SU-DHL-6 (cell line): Measurements from ENCODE around the gene AOC2.

Experiments
- H2AFZ ChIP-seq: fragments of 200-600 bp; sonication (generic); 2 replicates; pipeline ENCODE4 v1.6.1; 2014; ENCODE audit warnings: low read depth, mild to moderate bottlenecking, moderate library complexity, mixed read lengths, antibody characterized with exemption, low read length; ENCODE audit not compliant: severe bottlenecking
- H3F3A ChIP-seq: fragments of 200-600 bp; shearing (Covaris generic); 2 replicates; pipeline ENCODE4 v1.6.0; 2016; ENCODE audit warnings: antibody characterized with exemption, mild to moderate bottlenecking; ENCODE audit not compliant: insufficient read depth
- H3K27ac ChIP-seq: fragments of 200-600 bp; sonication (generic); 2 replicates; pipeline ENCODE4 v1.5.1; 2016; ENCODE audit warnings: low read depth, mild to moderate bottlenecking, low read length, moderate library complexity, mixed read lengths
- H3K27me3 ChIP-seq: fragments of 200-600 bp; sonication (generic), shearing (Covaris generic); 2 replicates; pipeline ENCODE4 v1.6.0; 2014; ENCODE audit warnings: mild to moderate bottlenecking, low read length
- H3K36me3 ChIP-seq: fragments of 200-600 bp; sonication (generic); 2 replicates; pipeline ENCODE4 v1.6.1; 2014; ENCODE audit warnings: mild to moderate bottlenecking, low read length, mixed read lengths
- H3K4me2 ChIP-seq: fragments of 300-600, 200-600 bp; shearing (Covaris generic), sonication (generic); 2 replicates; pipeline ENCODE4 v1.6.0; 2014; ENCODE audit warnings: low read length, low read depth, mild to moderate bottlenecking; ENCODE audit not compliant: poor library complexity, severe bottlenecking
- H3K4me3 ChIP-seq: fragments of 200-600 bp; sonication (generic); 2 replicates; pipeline ENCODE4 v1.5.1; 2014; ENCODE audit warnings: antibody characterized with exemption, low read length, mild to moderate bottlenecking, mixed read lengths; ENCODE audit not compliant: insufficient read depth, poor library complexity, severe bottlenecking
- H3K79me2 ChIP-seq: fragments of 200-600 bp; sonication (generic); 2 replicates; pipeline ENCODE4 v1.6.1; 2014; ENCODE audit warnings: mild to moderate bottlenecking, low read length, moderate library complexity; ENCODE audit not compliant: insufficient read depth
- H3K9ac ChIP-seq: fragments of 200-600 bp; sonication (generic); 2 replicates; pipeline ENCODE4 v1.7.0; 2014; ENCODE audit warnings: mild to moderate bottlenecking, low read length
- H3K9me2 ChIP-seq: fragments of 200-600 bp; sonication (generic); replicated peaks from 2 replicates; pipeline ENCODE4 v1.6.1; 2014; ENCODE audit warnings: low read length; ENCODE audit not compliant: insufficient read depth
- H3K9me3 ChIP-seq: fragments of 200-600 bp; sonication (generic); 2 replicates; pipeline ENCODE4 v1.6.1; 2014; ENCODE audit warnings: low read length, mixed read lengths; ENCODE audit not compliant: insufficient read depth
- H4K20me1 ChIP-seq: fragments of 200-600 bp; sonication (generic); 2 replicates; pipeline ENCODE4 v1.6.1; 2014; ENCODE audit warnings: low read depth, mild to moderate bottlenecking, antibody characterized with exemption, low read length, moderate library complexity, mixed read lengths
- EZH2phosphoT487 ChIP-seq: fragments of 200-600 bp; sonication (generic), shearing (Covaris generic); conservative IDR thresholded peaks from 2 replicates; pipeline ENCODE4 v1.6.1; 2018; ENCODE audit warnings: mild to moderate bottlenecking, antibody characterized with exemption, low read length, moderate library complexity, mixed read lengths
- TF ChIP-seq, protein P1 (sequence below): fragments of 200-600 bp; sonication (generic); IDR thresholded peaks from one replicate; pipeline ENCODE4 v1.5.1; 2017; ENCODE audit warnings: antibody characterized with exemption, mild to moderate bottlenecking, low read length, moderate library complexity; ENCODE audit not compliant: insufficient read depth, poor library complexity, severe bottlenecking

Gene AOC2

DNA sequence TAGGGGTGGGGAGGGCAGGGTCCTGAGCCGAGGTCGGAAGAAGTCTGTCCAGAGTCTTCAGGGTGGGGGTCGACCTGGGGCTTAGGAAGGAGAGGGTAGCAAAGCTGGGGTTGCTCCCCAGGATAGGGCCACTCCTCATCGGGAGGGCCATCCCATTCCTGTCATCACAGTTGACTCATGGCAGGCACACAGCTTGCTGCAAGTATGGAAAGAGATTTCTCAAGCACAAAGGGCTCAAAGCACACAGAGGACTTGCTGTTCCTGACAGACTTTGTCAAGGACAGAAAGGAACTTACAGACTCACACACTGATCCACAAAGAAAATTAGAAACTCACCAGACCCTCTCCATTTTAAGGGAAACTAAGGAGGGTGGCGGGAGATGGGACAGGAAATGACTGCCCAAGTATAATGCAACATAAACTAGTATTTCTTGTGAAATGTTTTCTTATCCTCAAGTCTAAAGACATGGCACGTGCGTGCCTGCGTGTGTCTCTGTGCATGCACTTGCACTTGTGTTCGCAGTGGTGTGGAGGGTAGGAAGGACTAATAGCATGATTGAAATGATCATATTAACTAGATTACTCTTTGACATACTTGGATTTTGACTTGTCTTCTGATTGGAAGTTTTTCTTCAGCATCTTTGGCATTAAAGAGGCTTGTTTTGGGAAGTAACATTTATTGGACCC lies 2.4 kb downstream of the AOC2 start:
- H3K4me2 ChIP-seq = no peak overlapping the region
- peaks cover 4% of the 10 kb centered on the region; the same call in 1 of the 2 replicates for H3K36me3 ChIP-seq
- no peaks in the 10 kb centered on the region for H4K20me1 ChIP-seq
- no peaks in the 10 kb centered on the region for H3K27me3 ChIP-seq
- no peak overlapping the region for H3K27ac ChIP-seq
- no peaks in the 10 kb centered on the region for H3F3A ChIP-seq
- H3K4me3 ChIP-seq = no peak overlapping the region
- no peaks in the 10 kb centered on the region for H3K9me3 ChIP-seq
- H3K9ac ChIP-seq = no peak overlapping the region
- no peaks in the 10 kb centered on the region for H3K9me2 ChIP-seq
- TF ChIP-seq, protein P1, sequence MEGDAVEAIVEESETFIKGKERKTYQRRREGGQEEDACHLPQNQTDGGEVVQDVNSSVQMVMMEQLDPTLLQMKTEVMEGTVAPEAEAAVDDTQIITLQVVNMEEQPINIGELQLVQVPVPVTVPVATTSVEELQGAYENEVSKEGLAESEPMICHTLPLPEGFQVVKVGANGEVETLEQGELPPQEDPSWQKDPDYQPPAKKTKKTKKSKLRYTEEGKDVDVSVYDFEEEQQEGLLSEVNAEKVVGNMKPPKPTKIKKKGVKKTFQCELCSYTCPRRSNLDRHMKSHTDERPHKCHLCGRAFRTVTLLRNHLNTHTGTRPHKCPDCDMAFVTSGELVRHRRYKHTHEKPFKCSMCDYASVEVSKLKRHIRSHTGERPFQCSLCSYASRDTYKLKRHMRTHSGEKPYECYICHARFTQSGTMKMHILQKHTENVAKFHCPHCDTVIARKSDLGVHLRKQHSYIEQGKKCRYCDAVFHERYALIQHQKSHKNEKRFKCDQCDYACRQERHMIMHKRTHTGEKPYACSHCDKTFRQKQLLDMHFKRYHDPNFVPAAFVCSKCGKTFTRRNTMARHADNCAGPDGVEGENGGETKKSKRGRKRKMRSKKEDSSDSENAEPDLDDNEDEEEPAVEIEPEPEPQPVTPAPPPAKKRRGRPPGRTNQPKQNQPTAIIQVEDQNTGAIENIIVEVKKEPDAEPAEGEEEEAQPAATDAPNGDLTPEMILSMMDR = no peak
- H2AFZ ChIP-seq = no peak overlapping the region
- no peaks in the 10 kb centered on the region for H3K79me2 ChIP-seq

DNA sequence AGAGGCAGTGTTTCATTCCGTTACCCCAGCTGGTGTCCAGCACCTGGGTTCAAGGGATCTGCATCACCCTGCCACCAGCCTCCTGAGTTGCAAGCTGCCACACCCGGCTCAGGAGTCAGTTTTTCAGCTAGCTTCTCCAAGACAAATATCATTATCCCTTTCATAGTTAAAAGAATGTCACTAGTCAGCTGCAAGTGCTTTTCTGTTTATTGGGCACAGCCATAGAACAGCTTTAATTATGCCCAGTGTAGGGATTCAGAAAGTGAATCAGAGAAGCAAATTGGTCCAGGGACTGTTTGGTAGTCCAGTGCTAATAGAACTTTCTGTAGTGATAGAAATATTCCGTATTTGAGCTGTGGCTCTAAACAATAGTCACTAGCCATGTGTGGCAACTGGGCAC lies 3.7 kb downstream of the AOC2 start:
- no peak overlapping the region for H3K9ac ChIP-seq
- H2AFZ ChIP-seq = no peak overlapping the region
- H3K4me3 ChIP-seq = no peak overlapping the region
- H3K79me2 ChIP-seq = no peaks in the 10 kb centered on the region
- H3K27ac ChIP-seq = no peak overlapping the region
- no peaks in the 10 kb centered on the region for H3K27me3 ChIP-seq
- no peaks in the 10 kb centered on the region for H3K9me3 ChIP-seq
- no peak for TF ChIP-seq EZH2phosphoT487
- H3K36me3 ChIP-seq = peaks cover 4% of the 10 kb centered on the region; the same call in 1 of the 2 replicates
- no peaks in the 10 kb centered on the region for H3F3A ChIP-seq
- H4K20me1 ChIP-seq = no peaks in the 10 kb centered on the region
- no peaks in the 10 kb centered on the region for H3K9me2 ChIP-seq
- no peak overlapping the region for H3K4me2 ChIP-seq

DNA sequence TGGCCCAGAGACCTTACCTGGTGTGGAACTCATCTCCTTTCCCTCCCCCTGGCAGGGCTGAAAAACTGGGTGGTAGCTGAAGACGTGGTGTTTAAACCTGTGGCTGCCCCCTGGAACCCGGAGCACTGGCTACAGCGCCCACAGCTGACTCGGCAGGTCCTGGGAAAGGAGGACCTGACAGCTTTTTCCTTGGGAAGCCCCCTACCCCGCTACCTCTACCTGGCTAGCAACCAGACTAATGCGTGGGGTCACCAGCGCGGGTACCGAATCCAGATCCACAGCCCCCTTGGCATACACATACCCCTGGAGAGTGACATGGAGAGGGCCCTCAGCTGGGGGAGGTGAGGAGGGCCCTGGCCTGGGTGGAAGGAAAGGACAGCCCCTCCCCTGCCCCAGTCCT lies 4.7 kb downstream of the AOC2 start:
- Histone ChIP-seq H3K36me3 (no peaks in the 10 kb centered on the region), H3K9me3 (no peaks in the 10 kb centered on the region), H3F3A (no peaks in the 10 kb centered on the region), H3K79me2 (no peaks in the 10 kb centered on the region), H3K4me3 (no peak overlapping the region), H3K9me2 (no peaks in the 10 kb centered on the region), H3K9ac (no peak overlapping the region), H4K20me1 (no peaks in the 10 kb centered on the region), H3K27ac (no peak overlapping the region), H3K27me3 (no peaks in the 10 kb centered on the region), H3K4me2 (no peak overlapping the region), H2AFZ (no peak overlapping the region)
- TF ChIP-seq EZH2phosphoT487 = no peak
- TF ChIP-seq, protein P1 = no peak

DNA sequence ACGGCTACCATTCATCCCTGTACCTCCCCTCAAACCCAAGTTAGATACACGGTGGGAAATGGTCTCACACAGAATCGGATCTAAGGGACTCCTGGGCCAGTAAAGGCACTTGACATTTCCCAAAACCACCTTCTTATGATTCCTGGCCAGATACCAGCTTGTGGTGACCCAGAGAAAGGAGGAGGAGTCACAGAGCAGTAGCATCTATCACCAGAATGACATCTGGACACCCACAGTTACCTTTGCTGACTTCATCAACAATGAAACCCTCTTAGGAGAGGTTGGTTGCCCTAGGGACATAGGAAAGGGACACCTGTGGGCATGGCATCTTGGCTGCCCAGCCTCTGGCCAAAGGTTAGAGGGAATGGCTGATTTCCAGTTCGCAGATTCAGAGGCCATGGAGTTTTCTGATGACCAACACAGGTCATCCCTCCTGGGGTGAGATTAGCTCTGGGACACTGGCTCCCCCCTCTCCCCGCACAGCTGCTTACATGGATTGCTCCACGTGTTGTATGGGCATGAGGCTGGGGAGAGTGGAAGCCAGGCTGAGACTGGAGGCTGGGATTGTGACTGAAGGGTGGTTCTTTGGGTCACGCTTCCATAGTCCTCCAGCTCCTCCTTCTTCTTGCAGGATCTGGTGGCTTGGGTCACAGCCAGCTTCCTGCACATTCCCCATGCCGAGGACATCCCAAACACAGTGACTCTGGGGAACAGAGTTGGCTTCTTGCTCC lies 5.2 kb downstream of the AOC2 start:
- no peaks in the 10 kb centered on the region for H3K27me3 ChIP-seq
- no peaks in the 10 kb centered on the region for H3K9me3 ChIP-seq
- H3F3A ChIP-seq = no peaks in the 10 kb centered on the region
- H3K9ac ChIP-seq = no peak overlapping the region
- no peak overlapping the region for H3K4me3 ChIP-seq
- H3K79me2 ChIP-seq = no peaks in the 10 kb centered on the region
- H3K27ac ChIP-seq = no peak overlapping the region
- no peak overlapping the region for H2AFZ ChIP-seq
- H3K9me2 ChIP-seq = no peaks in the 10 kb centered on the region
- no peak overlapping the region for H3K4me2 ChIP-seq
- no peaks in the 10 kb centered on the region for H4K20me1 ChIP-seq
- TF ChIP-seq, protein P1 = no peak
- no peak for TF ChIP-seq EZH2phosphoT487
- H3K36me3 ChIP-seq = no peaks in the 10 kb centered on the region
